ENCODE data around the gene BORCS5. TPM values are rescaled to one million over a fixed set of nuclear protein-coding genes. Genes with fewer than 3 reads are reported as not detected.

BORCS5 gene
- total RNA-seq, 1 donor from 2014 or later: 8.7 TPM

DNA sequence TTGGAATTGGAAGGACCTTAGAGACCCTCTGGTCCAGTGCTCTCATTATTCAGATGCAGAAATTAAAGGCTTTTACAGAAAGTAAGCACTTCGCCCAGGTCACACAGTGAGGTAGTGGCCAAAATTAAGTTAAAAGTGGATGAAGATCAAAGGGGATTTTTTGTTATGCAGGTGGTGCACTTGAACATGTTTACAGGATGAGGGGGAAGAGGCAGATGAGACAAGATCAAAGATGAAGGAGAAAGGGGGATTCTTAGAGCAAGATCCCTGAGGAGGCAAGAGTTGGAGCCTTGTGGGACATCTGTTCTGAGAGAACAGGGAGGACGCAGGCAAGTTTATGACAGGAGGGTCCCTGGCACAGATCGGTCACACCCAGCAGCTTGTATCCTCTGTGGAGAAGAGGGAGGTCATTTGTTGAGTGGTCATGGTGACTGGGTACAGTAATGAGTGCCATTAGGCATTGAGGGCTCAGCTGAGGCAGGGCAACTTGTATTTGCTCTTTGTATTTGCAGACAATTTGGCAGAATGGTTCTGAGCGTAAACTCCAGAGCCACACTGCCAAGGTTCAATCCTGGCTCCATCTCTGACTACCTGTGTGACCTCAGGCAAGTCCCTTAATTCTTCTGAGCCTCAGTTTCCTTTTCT lies 84.0 kb downstream of the BORCS5 start:
- H3K27me3 ChIP-seq (ENCODE audit: low read depth): no peaks in the 10 kb centered on the region
- no peak for DNase-seq
- H3K36me3 ChIP-seq: peaks cover 6% of the 10 kb centered on the region
- no peak overlapping the region for H3K27ac ChIP-seq (replicated peaks)
- intact Hi-C loops (cut with micrococcal nuclease): no loop called here
- TF ChIP-seq, protein P1, sequence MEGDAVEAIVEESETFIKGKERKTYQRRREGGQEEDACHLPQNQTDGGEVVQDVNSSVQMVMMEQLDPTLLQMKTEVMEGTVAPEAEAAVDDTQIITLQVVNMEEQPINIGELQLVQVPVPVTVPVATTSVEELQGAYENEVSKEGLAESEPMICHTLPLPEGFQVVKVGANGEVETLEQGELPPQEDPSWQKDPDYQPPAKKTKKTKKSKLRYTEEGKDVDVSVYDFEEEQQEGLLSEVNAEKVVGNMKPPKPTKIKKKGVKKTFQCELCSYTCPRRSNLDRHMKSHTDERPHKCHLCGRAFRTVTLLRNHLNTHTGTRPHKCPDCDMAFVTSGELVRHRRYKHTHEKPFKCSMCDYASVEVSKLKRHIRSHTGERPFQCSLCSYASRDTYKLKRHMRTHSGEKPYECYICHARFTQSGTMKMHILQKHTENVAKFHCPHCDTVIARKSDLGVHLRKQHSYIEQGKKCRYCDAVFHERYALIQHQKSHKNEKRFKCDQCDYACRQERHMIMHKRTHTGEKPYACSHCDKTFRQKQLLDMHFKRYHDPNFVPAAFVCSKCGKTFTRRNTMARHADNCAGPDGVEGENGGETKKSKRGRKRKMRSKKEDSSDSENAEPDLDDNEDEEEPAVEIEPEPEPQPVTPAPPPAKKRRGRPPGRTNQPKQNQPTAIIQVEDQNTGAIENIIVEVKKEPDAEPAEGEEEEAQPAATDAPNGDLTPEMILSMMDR (IDR thresholded peaks at IDR 0.05; ENCODE audit: borderline replicate concordance): no peak
- no peaks in the 10 kb centered on the region for H3K9me3 ChIP-seq (replicated peaks)
- no peak overlapping the region for H3K4me3 ChIP-seq
- H3K4me1 ChIP-seq: peaks cover 40% of the 10 kb centered on the region

DNA sequence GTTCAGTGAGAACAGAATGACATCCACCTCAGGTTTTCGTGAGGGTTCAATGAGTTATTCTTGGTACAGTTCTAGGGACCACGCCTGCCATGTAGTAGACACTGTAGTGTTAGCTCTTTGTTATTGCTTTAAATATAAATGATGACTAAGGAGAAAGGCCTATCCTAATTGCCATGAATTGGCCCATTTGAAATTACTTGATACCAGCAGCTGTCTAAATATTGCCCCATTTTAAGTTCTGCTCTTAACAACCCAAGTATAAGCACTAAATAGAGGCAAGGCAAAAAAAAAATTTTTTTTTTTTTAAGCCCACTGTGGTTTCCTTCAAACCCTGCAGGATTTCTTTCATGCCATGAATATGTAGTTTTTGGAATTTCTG lies 84.5 kb downstream of the BORCS5 start:
- H3K27me3 ChIP-seq (ENCODE audit: low read depth): no peaks in the 10 kb centered on the region
- H3K4me3 ChIP-seq: no peak overlapping the region
- H3K27ac ChIP-seq (replicated peaks): peak overlapping the region; percentile 82
- peaks cover 40% of the 10 kb centered on the region for H3K4me1 ChIP-seq
- no peaks in the 10 kb centered on the region for H3K9me3 ChIP-seq (replicated peaks)
- intact Hi-C loops (cut with micrococcal nuclease): no loop called here
- H3K36me3 ChIP-seq: peaks cover 1% of the 10 kb centered on the region
- DNase-seq: no peak
- TF ChIP-seq, protein P1 (IDR thresholded peaks at IDR 0.05; ENCODE audit: borderline replicate concordance): no peak

DNA sequence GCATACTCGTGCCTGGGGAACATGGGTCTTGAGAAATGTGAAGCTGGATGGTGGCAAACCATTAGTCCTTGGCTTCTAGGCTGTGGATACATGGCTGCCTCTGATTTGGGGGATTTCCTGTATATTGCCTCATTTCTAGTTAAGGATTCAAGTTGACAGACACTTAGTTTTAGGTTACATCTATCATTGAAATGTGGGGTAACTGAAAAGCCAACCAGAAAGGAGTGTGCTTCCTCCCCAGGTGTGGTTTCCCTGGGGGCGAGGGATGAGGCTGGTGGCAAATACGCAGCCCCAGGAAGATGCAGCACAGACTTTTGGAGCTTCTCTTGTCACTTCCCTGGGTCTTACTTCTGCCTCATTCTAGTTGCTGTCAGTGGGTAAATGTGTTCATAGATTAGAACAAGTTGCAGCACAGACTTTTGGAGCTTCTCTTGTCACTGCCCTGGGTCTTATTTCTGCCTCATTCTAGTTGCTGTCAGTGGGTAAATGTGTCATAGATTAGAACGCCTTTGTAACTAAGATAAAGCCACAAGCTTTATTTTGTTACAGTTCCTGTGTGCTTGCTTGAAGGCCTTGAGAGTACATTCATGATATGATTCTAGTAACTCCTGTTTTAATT lies 85.1 kb downstream of the BORCS5 start:
- no peak overlapping the region for H3K4me3 ChIP-seq
- peak overlapping the region; percentile 82 for H3K27ac ChIP-seq (replicated peaks)
- intact Hi-C loops (cut with micrococcal nuclease): no loop called here
- no peaks in the 10 kb centered on the region for H3K27me3 ChIP-seq (ENCODE audit: low read depth)
- TF ChIP-seq, protein P1 (IDR thresholded peaks at IDR 0.05; ENCODE audit: borderline replicate concordance): no peak
- no peaks in the 10 kb centered on the region for H3K36me3 ChIP-seq
- H3K9me3 ChIP-seq (replicated peaks): no peaks in the 10 kb centered on the region
- no peak for DNase-seq
- peaks cover 40% of the 10 kb centered on the region for H3K4me1 ChIP-seq

DNA sequence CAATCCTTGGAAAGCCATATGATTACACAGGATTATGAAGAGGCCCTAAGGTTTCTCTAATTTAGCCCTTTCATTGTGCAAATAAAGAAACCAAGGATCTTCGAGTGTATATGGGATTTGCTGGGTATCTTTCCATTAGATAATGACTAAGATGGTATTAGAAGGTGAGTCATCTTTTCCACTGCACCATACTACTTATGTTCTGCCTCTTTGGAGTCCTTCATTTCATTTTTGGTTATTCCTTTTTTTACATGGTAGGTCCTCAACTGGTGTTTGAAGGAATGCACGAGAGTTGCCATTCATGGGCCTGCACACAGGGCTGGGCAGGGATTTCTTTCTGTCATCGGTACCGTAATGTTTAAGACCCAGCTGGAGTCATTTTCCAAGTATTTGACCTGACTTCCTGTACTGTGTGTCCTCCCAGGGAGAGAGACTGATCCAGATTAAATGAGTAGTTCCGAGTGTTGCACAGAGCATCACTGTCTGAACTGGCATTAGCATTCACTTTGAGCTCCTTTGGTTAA lies 85.7 kb downstream of the BORCS5 start:
- Histone ChIP-seq H3K4me1 (peaks cover 40% of the 10 kb centered on the region), H3K4me3 (no peak overlapping the region), H3K27me3 (ENCODE audit: low read depth) (no peaks in the 10 kb centered on the region), H3K9me3 (replicated peaks) (no peaks in the 10 kb centered on the region), H3K36me3 (no peaks in the 10 kb centered on the region), H3K27ac (replicated peaks) (peak overlapping the region; percentile 82)
- intact Hi-C loops (cut with micrococcal nuclease): no loop called here
- no peak for DNase-seq
- TF ChIP-seq, protein P1 (IDR thresholded peaks at IDR 0.05; ENCODE audit: borderline replicate concordance): no peak

DNA sequence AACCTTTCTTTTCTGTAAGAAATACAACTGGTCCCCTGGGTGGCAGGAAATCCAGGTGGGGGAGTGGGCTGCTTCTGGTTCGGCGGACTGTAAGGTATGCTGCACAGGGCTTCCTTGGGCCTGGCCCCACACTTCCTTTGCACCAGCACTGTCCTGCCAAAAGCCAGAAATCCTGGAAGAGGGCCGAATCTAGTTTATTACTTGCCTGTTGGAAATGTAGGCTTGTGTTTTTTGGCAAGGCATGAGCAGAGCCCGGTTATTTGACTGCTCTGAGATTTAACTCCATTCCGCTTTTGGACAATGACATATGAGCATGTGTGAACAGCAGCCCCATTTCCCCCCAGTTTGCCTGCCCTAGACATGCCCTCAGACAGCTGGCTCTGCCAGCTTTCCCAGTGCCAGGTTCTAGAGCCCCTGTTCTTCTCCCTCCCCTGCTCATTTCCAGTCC lies 86.6 kb downstream of the BORCS5 start:
- peak; percentile 55 for DNase-seq
- Histone ChIP-seq H3K27me3 (ENCODE audit: low read depth) (no peaks in the 10 kb centered on the region), H3K36me3 (no peaks in the 10 kb centered on the region), H3K9me3 (replicated peaks) (no peaks in the 10 kb centered on the region), H3K4me1 (peaks cover 40% of the 10 kb centered on the region), H3K4me3 (no peak overlapping the region), H3K27ac (replicated peaks) (peak overlapping the region; percentile 82)
- intact Hi-C loops (cut with micrococcal nuclease): no loop called here
- TF ChIP-seq, protein P1 (IDR thresholded peaks at IDR 0.05; ENCODE audit: borderline replicate concordance): no peak

Data from left ventricle myocardium inferior (tissue), 1 donor.